ENCODE data around the gene VEZF1. TPM values are rescaled to one million over a fixed set of nuclear protein-coding genes. Genes with fewer than 3 reads are reported as not detected.
A peak's percentile ranks its signal among the peaks of the same experiment; 100 is the strongest.

VEZF1 gene
- total and polyA plus RNA-seq, 9 donors, result 31.6 to 83.5 (median 71.7) TPM

- DNase-seq, result peak; percentile 61 to 78 (median 70)
- intact Hi-C loops (cut with DNase I), result loop anchor here in 3 of 4 donors (5.0 to 10.0 kb wide), 3 partner anchors 60 to 87 kb away; no protein-coding TSS in a partner anchor
- WGBS, 3 donors, result 0 to 1% (median 1%) methylated on average over 41 to 83 of the region's 85 CpGs
- Histone ChIP-seq H3K4me1 (ENCODE audit: insufficient read depth) (peaks cover 6% of the 10 kb centered on the region), H3K4me3 (peak overlapping the region; percentile 70), H3K27ac (peak overlapping the region; percentile 72 to 83), H3K9me3 (no peaks in the 10 kb centered on the region), H3K27me3 (no peaks in the 10 kb centered on the region), H3K36me3 (no peaks in the 10 kb centered on the region)
- TF ChIP-seq POLR2A (IDR thresholded peaks at IDR 0.05), result peak; percentile 30
- TF ChIP-seq CTCF (IDR thresholded peaks at IDR 0.05), result no peak
- no peak for TF ChIP-seq EP300 (IDR thresholded peaks at IDR 0.05)
Measured at GRCh38 chr17:57954397-57955182, 33.5 kb downstream of the VEZF1 start.

- peaks cover 8% of the 10 kb centered on the region for H3K4me1 ChIP-seq (ENCODE audit: insufficient read depth)
- no peaks in the 10 kb centered on the region for H3K27me3 ChIP-seq
- DNase-seq, result peak in 1 of 5 donors; percentile 34
- intact Hi-C loops (cut with DNase I), result loop anchor here in 3 of 4 donors (5.0 to 10.0 kb wide), 3 partner anchors 59 to 87 kb away; no protein-coding TSS in a partner anchor
- no peak for TF ChIP-seq EP300 (IDR thresholded peaks at IDR 0.05)
- WGBS, 3 donors, result 71 to 73% (median 72%) methylated on average over 13 of the region's 13 CpGs
- no peaks in the 10 kb centered on the region for H3K36me3 ChIP-seq
- no peaks in the 10 kb centered on the region for H3K9me3 ChIP-seq
- H3K4me3 ChIP-seq, result peak overlapping the region; percentile 70
- peak overlapping the region; percentile 72 to 83 for H3K27ac ChIP-seq
Measured at GRCh38 chr17:57953705-57954396, 34.2 kb downstream of the VEZF1 start.

DNA sequence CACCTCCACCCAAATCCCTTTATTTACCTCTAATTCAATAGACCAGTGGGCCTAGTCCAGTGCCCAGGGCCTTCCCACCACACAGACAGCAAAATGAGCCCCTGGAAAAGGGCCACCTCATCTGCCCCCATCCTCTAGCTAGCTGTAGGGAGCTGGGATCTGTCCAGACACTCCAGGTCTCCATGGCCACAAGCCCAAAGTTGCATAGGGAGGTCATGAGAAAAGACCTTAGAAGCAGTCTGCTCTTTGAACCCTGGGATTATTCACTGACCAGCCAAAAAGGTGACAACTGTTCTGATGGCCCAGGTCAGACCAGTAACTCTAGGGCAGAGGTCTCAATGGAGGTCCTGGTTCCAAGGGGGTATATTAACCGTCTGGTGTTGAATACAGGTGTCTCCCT, 34.8 kb downstream of the VEZF1 start:
- 73 to 90% (median 80%) methylated on average over 1 of the region's 1 CpG for WGBS, 3 donors
- H3K9me3 ChIP-seq, result no peaks in the 10 kb centered on the region
- TF ChIP-seq EP300 (IDR thresholded peaks at IDR 0.05) (no peak), CTCF (IDR thresholded peaks at IDR 0.05) (no peak), POLR2A (IDR thresholded peaks at IDR 0.05) (no peak)
- H3K27me3 ChIP-seq, result no peaks in the 10 kb centered on the region
- H3K4me1 ChIP-seq (ENCODE audit: insufficient read depth), result peaks cover 11% of the 10 kb centered on the region
- DNase-seq, result no peak
- H3K4me3 ChIP-seq, result no peak overlapping the region
- no peaks in the 10 kb centered on the region for H3K36me3 ChIP-seq
- intact Hi-C loops (cut with DNase I), result loop anchor here in 3 of 4 donors (5.0 to 10.0 kb wide), 3 partner anchors 58 to 86 kb away; no protein-coding TSS in a partner anchor
- no peak overlapping the region for H3K27ac ChIP-seq

DNA sequence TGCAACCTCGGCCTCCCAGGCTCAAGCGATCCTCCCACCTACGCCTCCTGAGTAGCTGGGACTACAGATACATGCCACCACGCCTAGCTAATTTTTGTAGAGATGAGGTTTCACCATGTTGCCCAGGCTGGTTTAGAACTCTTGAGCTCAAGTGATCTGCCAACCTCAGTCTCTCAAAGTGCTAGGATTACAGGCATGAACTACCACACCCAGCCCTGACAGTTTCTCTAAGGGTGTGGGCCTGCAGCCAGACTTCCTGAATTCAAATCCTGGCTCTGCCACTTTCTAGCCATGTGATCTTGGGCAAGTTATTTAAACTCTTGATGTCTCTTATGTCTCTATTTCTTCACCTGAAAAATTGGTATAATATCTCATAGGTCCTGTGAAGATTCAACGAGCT, 38.4 kb downstream of the VEZF1 start:
- DNase-seq, result no peak
- H3K27me3 ChIP-seq, result no peaks in the 10 kb centered on the region
- no peak overlapping the region for H3K27ac ChIP-seq
- 91 to 95% (median 95%) methylated on average over 5 of the region's 5 CpGs for WGBS, 3 donors
- H3K4me3 ChIP-seq, result no peak overlapping the region
- peaks cover 12% of the 10 kb centered on the region for H3K4me1 ChIP-seq (ENCODE audit: insufficient read depth)
- intact Hi-C loops (cut with DNase I), result loop anchor here in 3 of 4 donors (5.0 to 10.0 kb wide), 3 partner anchors 55 to 82 kb away; no protein-coding TSS in a partner anchor
- no peaks in the 10 kb centered on the region for H3K36me3 ChIP-seq
- no peak for TF ChIP-seq POLR2A (IDR thresholded peaks at IDR 0.05)
- TF ChIP-seq EP300 (IDR thresholded peaks at IDR 0.05), result no peak
- no peaks in the 10 kb centered on the region for H3K9me3 ChIP-seq

- Histone ChIP-seq H3K4me1 (ENCODE audit: insufficient read depth) (peaks cover 9% of the 10 kb centered on the region), H3K27me3 (no peaks in the 10 kb centered on the region), H3K4me3 (no peak overlapping the region), H3K27ac (peak overlapping the region in 1 of 2 donors; percentile 31), H3K36me3 (no peaks in the 10 kb centered on the region), H3K9me3 (no peaks in the 10 kb centered on the region)
- TF ChIP-seq CTCF (IDR thresholded peaks at IDR 0.05) (no peak), EP300 (IDR thresholded peaks at IDR 0.05) (no peak), POLR2A (IDR thresholded peaks at IDR 0.05) (no peak)
- DNase-seq, result no peak
- 47 to 68% (median 48%) methylated on average over 5 of the region's 5 CpGs for WGBS, 3 donors
- intact Hi-C loops (cut with DNase I), result no loop called here
Measured at GRCh38 chr17:57948555-57949420, 39.3 kb downstream of the VEZF1 start.

All from ovary (tissue), 9 donors.